GM12875 (cell line): ENCODE data around the gene BBIP1.

Source experiments
- H3K4me3 ChIP-seq: one replicate; pipeline ENCODE4 v1.5.1; 2011; ENCODE audit warnings: low read depth, low read length, control low read depth
- TF ChIP-seq, protein P1 (sequence below): IDR thresholded peaks from 2 replicates; pipeline ENCODE4 v1.5.1; 2011; ENCODE audit warnings: low read depth, mild to moderate bottlenecking, control low read depth, inconsistent platforms, low read length, moderate library complexity, borderline replicate concordance; ENCODE audit not compliant: insufficient read depth

Gene BBIP1, protein sequence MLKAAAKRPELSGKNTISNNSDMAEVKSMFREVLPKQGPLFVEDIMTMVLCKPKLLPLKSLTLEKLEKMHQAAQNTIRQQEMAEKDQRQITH

DNA sequence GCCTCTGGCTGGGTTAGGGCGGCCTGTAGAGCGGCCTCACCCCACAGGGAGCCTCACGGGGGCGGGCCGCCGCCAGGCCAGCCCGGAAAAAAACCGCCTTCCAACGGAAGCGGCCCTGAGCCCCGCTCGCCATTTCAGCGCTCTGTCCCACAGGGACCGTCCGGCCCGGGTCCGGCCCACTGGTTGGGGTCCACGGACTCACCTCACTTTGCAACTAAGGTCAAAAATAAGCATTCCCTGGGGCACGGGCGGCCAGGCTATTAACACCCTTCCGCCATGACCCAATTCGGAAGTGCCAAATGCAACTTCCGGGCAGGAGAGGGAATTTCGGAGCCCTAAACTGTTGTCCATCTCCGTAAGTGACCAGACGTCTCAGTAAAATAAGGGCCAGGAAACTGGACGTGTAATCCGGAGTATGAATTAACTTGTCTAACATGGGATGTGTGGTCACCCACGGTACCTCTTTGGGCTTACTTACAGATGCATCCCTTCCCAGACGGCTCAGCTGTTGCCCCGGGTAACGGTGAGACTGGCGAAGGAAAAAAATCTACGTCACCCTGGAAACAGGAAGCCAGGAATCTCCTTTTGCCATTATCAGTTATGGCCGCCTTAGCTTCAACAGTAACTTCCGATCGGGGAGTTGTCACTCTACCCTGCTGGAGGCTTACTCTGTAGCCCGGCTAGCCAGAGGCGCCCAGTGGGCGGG is at the start of gene BBIP1:
TSS of gene BBIP1 (minus strand) at position 538 of the 706 bp plus-strand sequence. CDS start 1,023 bp downstream, outside the sequence.
- TF ChIP-seq, protein P1, sequence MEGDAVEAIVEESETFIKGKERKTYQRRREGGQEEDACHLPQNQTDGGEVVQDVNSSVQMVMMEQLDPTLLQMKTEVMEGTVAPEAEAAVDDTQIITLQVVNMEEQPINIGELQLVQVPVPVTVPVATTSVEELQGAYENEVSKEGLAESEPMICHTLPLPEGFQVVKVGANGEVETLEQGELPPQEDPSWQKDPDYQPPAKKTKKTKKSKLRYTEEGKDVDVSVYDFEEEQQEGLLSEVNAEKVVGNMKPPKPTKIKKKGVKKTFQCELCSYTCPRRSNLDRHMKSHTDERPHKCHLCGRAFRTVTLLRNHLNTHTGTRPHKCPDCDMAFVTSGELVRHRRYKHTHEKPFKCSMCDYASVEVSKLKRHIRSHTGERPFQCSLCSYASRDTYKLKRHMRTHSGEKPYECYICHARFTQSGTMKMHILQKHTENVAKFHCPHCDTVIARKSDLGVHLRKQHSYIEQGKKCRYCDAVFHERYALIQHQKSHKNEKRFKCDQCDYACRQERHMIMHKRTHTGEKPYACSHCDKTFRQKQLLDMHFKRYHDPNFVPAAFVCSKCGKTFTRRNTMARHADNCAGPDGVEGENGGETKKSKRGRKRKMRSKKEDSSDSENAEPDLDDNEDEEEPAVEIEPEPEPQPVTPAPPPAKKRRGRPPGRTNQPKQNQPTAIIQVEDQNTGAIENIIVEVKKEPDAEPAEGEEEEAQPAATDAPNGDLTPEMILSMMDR, result no peak

DNA sequence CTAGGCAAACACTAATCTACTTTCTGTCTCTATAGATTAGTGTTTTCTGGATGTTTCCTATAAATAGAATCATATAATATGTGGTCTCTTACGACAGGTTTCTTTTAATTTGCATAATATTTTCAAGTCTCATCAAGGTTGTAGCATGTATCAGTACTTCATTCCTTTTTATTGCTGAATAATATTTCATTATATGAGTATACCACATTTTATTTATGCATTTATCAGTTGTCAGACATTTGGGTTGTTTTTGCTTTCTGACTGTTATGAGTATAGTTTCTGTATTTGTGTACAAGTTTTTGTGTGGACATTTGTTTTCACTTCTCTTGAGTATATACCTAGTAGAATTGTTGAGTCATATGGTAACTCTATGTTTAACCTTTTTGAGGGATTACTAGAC is 48.7 kb upstream of the BBIP1 start:
- TF ChIP-seq, protein P1, result no peak
- H3K4me3 ChIP-seq, result no peak overlapping the region

More for the DNA sequence above, at the start of gene BBIP1:
- H3K4me3 ChIP-seq, result peak within 1 kb of the TSS; percentile 89

DNA sequence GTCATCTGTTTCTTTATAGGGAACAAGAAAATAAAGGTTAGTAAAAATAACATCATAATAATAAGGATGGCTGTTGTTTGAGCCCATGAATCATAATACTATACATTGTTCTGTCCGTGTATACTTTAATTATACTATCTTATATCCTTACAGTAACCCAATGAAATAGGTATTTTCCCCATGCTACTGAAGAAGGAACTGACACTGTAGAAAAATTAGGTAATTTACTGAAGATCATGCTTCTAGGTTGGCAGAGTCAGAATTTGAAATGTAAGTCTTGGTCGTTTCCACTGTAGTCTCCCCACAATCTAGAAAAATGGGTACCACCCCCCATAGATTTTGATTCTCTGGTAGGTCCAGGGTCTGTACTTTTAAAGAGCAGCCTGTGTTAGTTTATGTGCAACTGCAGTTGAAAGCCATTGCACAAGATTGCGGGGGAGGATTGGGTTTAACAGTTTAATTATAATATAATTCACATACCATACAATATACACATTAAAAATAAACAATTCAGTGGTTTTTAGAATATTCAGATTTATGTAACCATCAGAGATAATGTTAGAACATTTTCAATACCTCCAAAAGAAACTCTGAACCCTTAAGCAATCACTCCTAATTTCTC is 48.1 kb upstream of the BBIP1 start:
- H3K4me3 ChIP-seq, result no peak overlapping the region
- TF ChIP-seq, protein P1, result no peak

DNA sequence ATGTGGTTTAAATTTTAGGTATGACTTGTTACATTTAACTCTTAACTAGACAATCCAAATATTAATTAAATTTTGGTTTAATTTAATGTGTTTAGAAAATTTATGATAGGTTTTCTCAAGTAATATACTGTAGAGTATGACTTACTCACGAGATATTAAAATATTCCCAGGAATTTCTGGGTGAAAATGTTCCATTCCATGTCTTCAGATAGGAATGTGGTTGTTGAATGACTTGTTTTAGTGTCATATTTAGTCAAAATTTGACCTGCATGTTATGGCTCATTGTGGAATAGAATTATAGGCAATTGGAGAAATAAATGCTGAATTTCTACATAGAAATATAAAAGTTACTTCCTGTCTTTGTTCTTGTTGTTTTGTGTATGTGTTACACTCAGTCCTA is 47.2 kb upstream of the BBIP1 start:
- no peak overlapping the region for H3K4me3 ChIP-seq
- TF ChIP-seq, protein P1, result no peak

DNA sequence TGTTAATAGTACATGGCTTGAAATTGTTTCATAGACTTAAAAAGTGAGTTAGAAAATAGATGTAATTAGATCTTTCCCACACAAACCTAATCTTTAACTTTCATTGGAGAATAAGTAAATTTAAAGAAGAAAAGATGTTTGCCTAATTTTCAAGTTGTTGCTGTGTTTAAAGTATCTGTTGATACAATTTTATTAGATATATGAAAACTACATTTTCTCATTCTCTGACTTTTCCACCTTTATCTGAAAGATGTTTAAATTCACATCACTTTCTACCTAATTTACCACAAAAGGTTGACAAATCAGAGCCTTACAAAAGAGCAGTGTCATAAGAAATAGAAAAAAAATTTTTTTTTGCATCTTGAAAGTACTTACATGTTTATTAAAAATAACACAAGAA is 46.2 kb upstream of the BBIP1 start:
- TF ChIP-seq, protein P1, result no peak
- no peak overlapping the region for H3K4me3 ChIP-seq

DNA sequence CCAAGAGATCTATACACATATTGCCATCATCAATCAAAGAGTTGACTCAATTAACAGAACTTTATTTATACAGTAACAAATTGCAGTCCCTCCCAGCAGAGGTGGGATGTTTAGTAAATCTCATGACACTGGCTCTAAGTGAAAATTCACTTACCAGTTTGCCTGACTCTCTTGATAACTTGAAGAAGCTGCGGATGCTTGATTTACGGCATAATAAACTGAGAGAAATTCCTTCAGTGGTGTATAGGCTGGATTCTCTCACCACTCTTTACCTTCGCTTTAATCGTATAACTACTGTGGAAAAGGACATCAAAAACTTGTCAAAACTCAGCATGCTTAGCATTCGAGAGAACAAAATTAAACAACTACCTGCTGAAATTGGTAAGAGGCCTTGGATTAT is 45.7 kb upstream of the BBIP1 start:
- H3K4me3 ChIP-seq, result no peak overlapping the region
- TF ChIP-seq, protein P1, result no peak

DNA sequence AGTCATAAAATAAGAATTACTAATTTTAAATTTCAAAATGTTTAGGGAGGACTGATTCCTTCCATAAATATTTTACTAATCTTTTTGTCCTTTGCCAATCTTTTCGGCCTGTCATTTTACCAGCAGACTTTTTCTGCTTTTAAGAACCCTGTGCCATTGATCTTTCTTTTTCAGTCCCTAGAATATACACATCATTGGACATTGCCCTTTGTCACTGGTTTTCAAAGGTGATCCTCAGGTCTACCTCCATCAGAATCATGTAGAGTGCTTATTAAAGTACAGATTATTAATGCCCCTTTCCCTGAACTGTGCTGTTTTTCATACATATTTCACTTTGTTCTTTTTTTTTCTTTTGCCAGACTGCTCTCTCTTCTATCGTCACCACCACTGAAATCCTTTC is 44.2 kb upstream of the BBIP1 start:
- no peak overlapping the region for H3K4me3 ChIP-seq
- TF ChIP-seq, protein P1, result no peak
